HepG2 (cell line): ENCODE data around the gene C12orf60. TPM values are rescaled to one million over a fixed set of nuclear protein-coding genes. Genes with fewer than 3 reads are reported as not detected.

Experiments used
- ATF1 ChIP-seq: IDR thresholded peaks from 2 replicates; pipeline ENCODE4 v1.6.1; 2016; ENCODE audit warnings: mild to moderate bottlenecking, control low read depth
- FOSL2 ChIP-seq: sonication (generic); formaldehyde crosslinking; IDR thresholded peaks from 2 replicates; pipeline ENCODE4 v1.4.0; 2020; ENCODE audit warnings: missing genetic modification reagents
- FOXO1 ChIP-seq: sonication (generic); formaldehyde crosslinking; IDR thresholded peaks from 2 replicates; pipeline ENCODE4 v1.4.0; 2020; ENCODE audit warnings: missing genetic modification reagents
- GATAD2A ChIP-seq: IDR thresholded peaks from 2 replicates; pipeline ENCODE4 v1.6.1; 2016
- GLMP ChIP-seq: sonication (generic); formaldehyde crosslinking; IDR thresholded peaks from 2 replicates; pipeline ENCODE4 v1.9.0; 2021; ENCODE audit warnings: missing genetic modification reagents, mild to moderate bottlenecking, borderline replicate concordance
- HNF4A ChIP-seq: sonication (generic); formaldehyde crosslinking; IDR thresholded peaks from 2 replicates; pipeline ENCODE4 v1.4.0; 2020; ENCODE audit warnings: missing genetic modification reagents
- IKZF5 ChIP-seq: IDR thresholded peaks from 2 replicates; pipeline ENCODE4 v1.6.1; 2018; ENCODE audit warnings: missing genetic modification reagents, mild to moderate bottlenecking, missing compliant biosample characterization
- MTF1 ChIP-seq: sonication (generic); formaldehyde crosslinking; IDR thresholded peaks from 2 replicates; pipeline ENCODE4 v1.5.0; 2020; ENCODE audit warnings: missing genetic modification reagents
- RARA ChIP-seq: IDR thresholded peaks from 2 replicates; pipeline ENCODE4 v1.6.1; 2016; ENCODE audit warnings: missing genetic modification reagents, missing compliant biosample characterization
- SOX6 ChIP-seq, 2 experiments: fragments of 450-650 bp in 1 of 2; sonication (generic) in 1 of 2; formaldehyde crosslinking in 1 of 2; IDR thresholded peaks; 2 replicates each; pipeline versions ENCODE4 v1.4.0 to v1.6.1; 2017 to 2020; ENCODE audit warnings: antibody characterized with exemption in 1 of 2, mild to moderate bottlenecking in 1 of 2, missing genetic modification reagents in 1 of 2
- SP5 ChIP-seq: IDR thresholded peaks from 2 replicates; pipeline ENCODE4 v1.6.1; 2016; ENCODE audit warnings: low read depth, borderline replicate concordance
- TEAD3 ChIP-seq: optimal IDR thresholded peaks from 2 replicates; pipeline ENCODE3; 2016; ENCODE audit warnings: borderline replicate concordance
- ZBTB21 ChIP-seq: sonication (generic); formaldehyde crosslinking; IDR thresholded peaks from 2 replicates; pipeline ENCODE4 v1.4.0; 2020; ENCODE audit warnings: missing genetic modification reagents
- ZNF331 ChIP-seq: sonication (generic); formaldehyde crosslinking; IDR thresholded peaks from 2 replicates; pipeline ENCODE4 v1.4.0; 2020; ENCODE audit warnings: missing genetic modification reagents
- ZNF574 ChIP-seq: sonication (generic); formaldehyde crosslinking; IDR thresholded peaks from 2 replicates; pipeline ENCODE4 v1.4.0; 2020; ENCODE audit warnings: missing genetic modification reagents
- ZNF691 ChIP-seq: sonication (generic); formaldehyde crosslinking; IDR thresholded peaks from 2 replicates; pipeline ENCODE4 v1.4.0; 2020; ENCODE audit warnings: missing genetic modification reagents, low read depth, mild to moderate bottlenecking, borderline replicate concordance
- polyA plus RNA-seq, 8 experiments: library from polyadenylated mRNA; depleted of rRNA in 3 of 8; stranded (reverse) in 7 of 8; unstranded in 1 of 8; fragments of >200 nt; fragmentation: Illumina TruSeq in 4 of 8; extraction: Trizol in 4 of 8; gene quantifications; 2 replicates each; pipeline versions ENCODE4 v1.2.1 to v1.2.3, GENCODE V29; 2011 to 2016; ENCODE audit warnings: low read depth in 4 of 8, missing spikeins in 1 of 8, mixed read lengths in 1 of 8; ENCODE audit not compliant: insufficient read depth in 1 of 8
- total RNA-seq, 5 experiments: library from RNA; depleted of rRNA; stranded (reverse); fragments of >200 nt; fragmentation: Illumina TruSeq; extraction: Trizol; gene quantifications; 2 replicates each; pipeline ENCODE4 v1.2.3, GENCODE V29; 2016; ENCODE audit warnings: low read depth in 1 of 5

The C12orf60 gene
- total and polyA plus RNA-seq, 2 of the 13 experiments (the other 11 are each of a cell fraction or from before 2014, with no cell fraction given): 0.55 to 1.4 TPM

GRCh38 chr12:14841761-14842160 lies 38.3 kb downstream of the C12orf60 start (continued):
- TF ChIP-seq GATAD2A (peak; percentile 60; the same call in 1 of the 2 replicates), TEAD3 (CRISPR knock-in tag) (peak; percentile 96), FOSL2 (CRISPR knock-in tag) (peak; percentile 88), IKZF5 (CRISPR knock-in tag) (peak; percentile 66; the same call in 1 of the 2 replicates), HNF4A (CRISPR knock-in tag) (peak; percentile 30; the same call in 1 of the 2 replicates), SOX6 (IDR thresholded peaks at IDR 0.05) (no peak), SOX6 (CRISPR knock-in tag; IDR thresholded peaks at IDR 0.05) (peak; percentile 68), GLMP (CRISPR knock-in tag) (no peak), MTF1 (CRISPR knock-in tag) (no peak), ZNF574 (peak; percentile 49; the same call in 1 of the 2 replicates), ATF1 (CRISPR knock-in tag) (no peak), ZNF331 (CRISPR knock-in tag) (peak; percentile 38; the same call in 1 of the 2 replicates), SP5 (CRISPR knock-in tag) (peak; percentile 76), FOXO1 (CRISPR knock-in tag) (peak; percentile 15; the same call in 1 of the 2 replicates), RARA (CRISPR knock-in tag) (peak; percentile 51; the same call in 1 of the 2 replicates), ZNF691 (CRISPR knock-in tag) (peak; percentile 46; the same call in 1 of the 2 replicates), ZBTB21 (CRISPR knock-in tag) (no peak)
